ENCODE measurements around the gene CMSS1. TPM values are rescaled to one million over a fixed set of nuclear protein-coding genes. Genes with fewer than 3 reads are reported as not detected.

Gene CMSS1
- total RNA-seq, 1 experiment from 2014 or later, result 117 TPM

DNA sequence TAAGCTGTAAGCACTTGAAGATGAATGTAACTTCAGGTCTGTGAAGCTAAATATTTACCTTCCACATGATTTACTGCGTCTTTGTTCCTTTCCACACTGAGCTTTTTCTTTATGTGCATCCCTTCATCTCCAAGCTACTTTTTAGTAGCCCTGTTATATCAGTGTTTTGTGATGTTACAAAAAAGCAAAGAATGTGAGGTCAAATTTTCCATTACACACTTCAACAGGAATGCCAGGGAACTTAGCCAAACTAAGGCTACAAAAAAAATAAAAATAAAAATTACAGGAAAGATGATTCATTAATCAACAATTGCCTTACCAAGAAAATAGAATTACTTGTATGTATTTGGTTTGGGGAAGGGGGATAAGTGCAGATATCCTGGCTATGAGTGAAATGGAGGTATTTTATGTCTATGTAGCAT is 223.7 kb downstream of the CMSS1 start:
- ChIA-PET CTCF (interaction anchor here (0.6 to 2.5 kb wide), 10 partner anchors 11 to 627 kb away, joined by 3 to 15 read pairs (median 3); no protein-coding TSS in a partner anchor), POLR2A (interaction anchor here (0.6 to 3.5 kb wide), 17 partner anchors 8 to 1635 kb away, joined by 3 to 32 read pairs (median 7); partner anchors contain the start of gene TBC1D23)
- Mint-ChIP-seq H3K27ac (ENCODE audit: low read depth, unreplicated experiment) (peak overlapping the region; percentile 79), H3K4me1 (ENCODE audit: insufficient read depth, unreplicated experiment) (peaks cover 54% of the 10 kb centered on the region), H3K36me3 (ENCODE audit: insufficient read depth, unreplicated experiment) (peaks cover 12% of the 10 kb centered on the region), H3K9me3 (ENCODE audit: unreplicated experiment) (no peaks in the 10 kb centered on the region), H3K4me3 (ENCODE audit: unreplicated experiment) (peak overlapping the region; percentile 29), H3K27me3 (ENCODE audit: insufficient read depth, unreplicated experiment) (no peaks in the 10 kb centered on the region)
- BruUV-seq (replicated peaks), result no TSS peak
- intact Hi-C loops (cut with micrococcal nuclease), result loop anchor here (2.0 to 5.0 kb wide), 2 partner anchors 39 to 141 kb away; no protein-coding TSS in a partner anchor
- peak; percentile 72 for DNase-seq (ENCODE audit: unreplicated experiment)
- TF ChIP-seq, protein P1, sequence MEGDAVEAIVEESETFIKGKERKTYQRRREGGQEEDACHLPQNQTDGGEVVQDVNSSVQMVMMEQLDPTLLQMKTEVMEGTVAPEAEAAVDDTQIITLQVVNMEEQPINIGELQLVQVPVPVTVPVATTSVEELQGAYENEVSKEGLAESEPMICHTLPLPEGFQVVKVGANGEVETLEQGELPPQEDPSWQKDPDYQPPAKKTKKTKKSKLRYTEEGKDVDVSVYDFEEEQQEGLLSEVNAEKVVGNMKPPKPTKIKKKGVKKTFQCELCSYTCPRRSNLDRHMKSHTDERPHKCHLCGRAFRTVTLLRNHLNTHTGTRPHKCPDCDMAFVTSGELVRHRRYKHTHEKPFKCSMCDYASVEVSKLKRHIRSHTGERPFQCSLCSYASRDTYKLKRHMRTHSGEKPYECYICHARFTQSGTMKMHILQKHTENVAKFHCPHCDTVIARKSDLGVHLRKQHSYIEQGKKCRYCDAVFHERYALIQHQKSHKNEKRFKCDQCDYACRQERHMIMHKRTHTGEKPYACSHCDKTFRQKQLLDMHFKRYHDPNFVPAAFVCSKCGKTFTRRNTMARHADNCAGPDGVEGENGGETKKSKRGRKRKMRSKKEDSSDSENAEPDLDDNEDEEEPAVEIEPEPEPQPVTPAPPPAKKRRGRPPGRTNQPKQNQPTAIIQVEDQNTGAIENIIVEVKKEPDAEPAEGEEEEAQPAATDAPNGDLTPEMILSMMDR (IDR thresholded peaks at IDR 0.05; ENCODE audit: unreplicated experiment), result no peak

DNA sequence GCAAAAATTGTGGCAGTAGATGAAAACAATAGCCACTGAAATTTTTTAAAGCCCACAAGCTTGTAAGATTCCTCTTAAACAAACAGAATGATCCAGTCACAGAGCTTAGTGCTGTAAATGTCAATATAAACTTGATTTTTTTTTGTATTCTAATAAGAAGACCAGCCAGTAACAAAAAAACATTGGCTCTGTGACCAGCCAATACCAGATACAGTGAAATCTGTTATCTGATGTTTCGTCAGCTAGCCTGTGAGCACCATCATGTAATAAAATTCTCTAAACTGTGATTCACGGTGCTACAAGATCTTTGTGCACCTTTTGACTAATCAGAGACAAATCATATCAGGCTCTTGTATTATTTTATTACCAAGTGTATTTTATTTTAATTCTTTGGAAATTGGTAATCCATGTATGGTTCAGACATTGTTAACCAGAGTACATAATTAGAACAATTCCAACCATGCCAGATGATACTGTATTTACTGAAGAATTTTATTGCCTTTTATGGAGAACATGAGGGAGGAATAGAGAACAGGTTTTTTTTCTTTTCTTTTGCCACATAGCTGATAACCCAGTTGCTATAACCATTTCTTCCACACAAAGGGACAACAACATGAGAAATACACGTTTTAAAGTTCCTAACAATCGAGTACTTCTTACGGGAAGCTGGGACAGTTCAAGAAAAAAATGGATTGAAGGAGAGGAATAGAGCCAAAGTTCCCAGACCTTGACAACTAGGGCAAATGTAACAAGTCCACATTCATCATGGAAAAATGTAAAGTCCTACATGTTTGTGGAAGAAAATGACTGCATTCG is 224.7 kb downstream of the CMSS1 start:
- peak; percentile 68 for DNase-seq (ENCODE audit: unreplicated experiment)
- TF ChIP-seq, protein P1 (IDR thresholded peaks at IDR 0.05; ENCODE audit: unreplicated experiment), result no peak
- peaks cover 61% of the 10 kb centered on the region for H3K4me1 Mint-ChIP-seq (ENCODE audit: insufficient read depth, unreplicated experiment)
- peak overlapping the region; percentile 79 for H3K27ac Mint-ChIP-seq (ENCODE audit: low read depth, unreplicated experiment)
- ChIA-PET CTCF (interaction anchor here (0.6 to 2.5 kb wide), 10 partner anchors 10 to 626 kb away, joined by 3 to 15 read pairs (median 3); no protein-coding TSS in a partner anchor), POLR2A (interaction anchor here (0.7 to 3.5 kb wide), 14 partner anchors 10 to 218 kb away, joined by 3 to 32 read pairs (median 7); partner anchors contain the start of gene TBC1D23)
- H3K9me3 Mint-ChIP-seq (ENCODE audit: unreplicated experiment), result no peaks in the 10 kb centered on the region
- peaks cover 12% of the 10 kb centered on the region for H3K36me3 Mint-ChIP-seq (ENCODE audit: insufficient read depth, unreplicated experiment)
- BruUV-seq (replicated peaks), result no TSS peak
- H3K4me3 Mint-ChIP-seq (ENCODE audit: unreplicated experiment), result peak overlapping the region; percentile 29
- intact Hi-C loops (cut with micrococcal nuclease), result loop anchor here (1.0 to 5.0 kb wide), 2 partner anchors 40 to 196 kb away; no protein-coding TSS in a partner anchor
- no peaks in the 10 kb centered on the region for H3K27me3 Mint-ChIP-seq (ENCODE audit: insufficient read depth, unreplicated experiment)

DNA sequence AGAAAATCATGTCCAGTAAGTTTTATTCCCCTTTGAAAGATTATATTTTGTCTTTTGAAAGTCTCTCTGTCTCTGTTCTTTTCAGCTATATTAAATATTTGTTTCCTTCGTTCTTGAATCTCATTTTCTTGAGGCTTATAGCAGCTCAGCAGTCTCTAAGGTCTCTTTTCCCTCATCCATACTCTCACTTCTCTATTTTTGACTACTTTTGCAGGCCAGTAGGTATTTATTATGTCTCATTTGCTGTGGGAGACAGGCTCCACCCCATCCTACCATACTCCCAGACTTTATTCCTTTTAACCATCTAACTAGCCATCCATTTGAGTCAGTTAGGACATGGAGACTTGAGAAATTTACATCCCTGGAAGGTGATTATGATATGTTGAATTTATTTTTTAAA is 225.6 kb downstream of the CMSS1 start:
- intact Hi-C loops (cut with micrococcal nuclease), result loop anchor here (5.0 kb wide), 1 partner anchor 41 kb away; no protein-coding TSS in a partner anchor
- H3K27me3 Mint-ChIP-seq (ENCODE audit: insufficient read depth, unreplicated experiment), result no peaks in the 10 kb centered on the region
- BruUV-seq (replicated peaks), result no TSS peak
- no peak overlapping the region for H3K4me3 Mint-ChIP-seq (ENCODE audit: unreplicated experiment)
- POLR2A ChIA-PET, result interaction anchor here (0.9 to 3.5 kb wide), 8 partner anchors 10 to 217 kb away, joined by 3 to 32 read pairs (median 7); partner anchors contain the start of gene TBC1D23
- CTCF ChIA-PET, result interaction anchor here (1.2 to 2.4 kb wide), 3 partner anchors 11 to 211 kb away, joined by 3 to 8 read pairs (median 6); no protein-coding TSS in a partner anchor
- DNase-seq (ENCODE audit: unreplicated experiment), result no peak
- H3K36me3 Mint-ChIP-seq (ENCODE audit: insufficient read depth, unreplicated experiment), result peaks cover 12% of the 10 kb centered on the region
- H3K4me1 Mint-ChIP-seq (ENCODE audit: insufficient read depth, unreplicated experiment), result peaks cover 70% of the 10 kb centered on the region
- H3K9me3 Mint-ChIP-seq (ENCODE audit: unreplicated experiment), result no peaks in the 10 kb centered on the region
- peak overlapping the region; percentile 79 for H3K27ac Mint-ChIP-seq (ENCODE audit: low read depth, unreplicated experiment)
- TF ChIP-seq, protein P1 (IDR thresholded peaks at IDR 0.05; ENCODE audit: unreplicated experiment), result no peak

DNA sequence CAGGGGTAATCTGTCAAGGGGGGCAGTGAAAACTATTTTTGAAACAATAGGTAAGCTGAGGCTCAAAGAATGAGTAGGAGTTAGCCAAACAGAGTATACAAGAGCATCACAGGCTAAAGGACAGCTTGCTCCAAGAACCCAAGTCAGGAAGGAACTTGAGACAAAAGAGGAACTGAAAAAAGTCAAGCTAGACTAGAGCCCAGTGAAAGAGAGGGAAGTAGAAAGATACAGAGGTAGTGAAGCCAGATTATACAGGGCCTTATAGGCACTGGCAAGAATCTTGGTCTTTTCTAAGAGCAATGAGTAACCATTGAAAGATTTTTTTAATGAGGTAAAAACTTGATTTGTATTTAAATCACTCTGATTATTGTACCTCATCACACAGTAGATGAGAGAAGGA is 226.7 kb downstream of the CMSS1 start:
- ChIA-PET POLR2A (interaction anchor here (0.9 to 2.8 kb wide), 5 partner anchors 11 to 143 kb away, joined by 3 to 12 read pairs (median 3); no protein-coding TSS in a partner anchor), CTCF (interaction anchor here (1.0 to 1.7 kb wide), 3 partner anchors 12 to 114 kb away, joined by 3 to 10 read pairs (median 3); no protein-coding TSS in a partner anchor)
- Mint-ChIP-seq H3K9me3 (ENCODE audit: unreplicated experiment) (no peaks in the 10 kb centered on the region), H3K4me3 (ENCODE audit: unreplicated experiment) (no peak overlapping the region), H3K36me3 (ENCODE audit: insufficient read depth, unreplicated experiment) (peaks cover 12% of the 10 kb centered on the region), H3K27ac (ENCODE audit: low read depth, unreplicated experiment) (no peak overlapping the region), H3K27me3 (ENCODE audit: insufficient read depth, unreplicated experiment) (no peaks in the 10 kb centered on the region), H3K4me1 (ENCODE audit: insufficient read depth, unreplicated experiment) (peaks cover 70% of the 10 kb centered on the region)
- TF ChIP-seq, protein P1 (IDR thresholded peaks at IDR 0.05; ENCODE audit: unreplicated experiment), result no peak
- intact Hi-C loops (cut with micrococcal nuclease), result loop anchor here (5.0 kb wide), 1 partner anchor 42 kb away; no protein-coding TSS in a partner anchor
- no TSS peak for BruUV-seq (replicated peaks)
- DNase-seq (ENCODE audit: unreplicated experiment), result no peak

All from MCF 10A (cell line).